Neural cell (in vitro differentiated cells): ENCODE results near the gene GNPTG.

Experiments
- CTCF ChIP-seq: fragments of 450-650 bp; IDR thresholded peaks from 2 replicates; pipeline ENCODE4 v1.5.1; 2014; ENCODE audit warnings: antibody characterized with exemption, mild to moderate bottlenecking, moderate library complexity; ENCODE audit not compliant: poor library complexity, severe bottlenecking
- REST ChIP-seq: IDR thresholded peaks from 2 replicates; pipeline ENCODE4 v1.6.1; 2012; ENCODE audit warnings: borderline replicate concordance

DNA sequence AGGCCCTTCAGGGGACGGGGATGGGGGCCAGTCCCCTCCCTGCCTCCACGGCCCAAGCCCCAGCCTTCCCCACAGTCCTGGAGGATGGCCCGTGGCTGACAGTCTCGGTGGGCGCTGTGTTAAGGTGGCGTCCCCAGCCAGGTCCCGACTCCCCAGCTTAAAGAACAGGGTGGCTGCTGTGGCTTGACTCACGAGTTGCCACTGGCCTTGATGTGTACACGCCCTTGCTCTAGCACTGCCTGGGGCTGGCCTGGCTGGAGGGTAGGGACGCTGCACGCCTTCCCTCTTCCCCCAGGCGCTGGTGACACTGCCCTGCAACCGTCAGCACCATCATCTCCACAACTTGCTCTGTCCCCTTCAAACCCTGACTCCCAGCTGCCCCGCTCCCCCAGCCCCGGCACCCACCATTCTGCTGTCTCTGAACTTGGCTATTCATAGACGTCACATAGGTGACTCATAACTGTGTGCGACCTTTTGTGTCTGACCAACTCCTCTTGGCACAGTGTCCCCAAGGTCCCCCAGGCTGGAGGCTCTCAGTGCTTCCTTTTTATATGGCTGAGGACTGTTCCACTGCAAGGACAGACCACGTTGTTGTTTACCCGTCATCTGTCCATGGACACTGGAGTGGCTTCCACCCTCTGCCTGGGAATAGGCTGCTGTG lies 6.3 kb downstream of the GNPTG start:
- no peak for TF ChIP-seq REST
- no peak for TF ChIP-seq CTCF
